SK-N-SH (cell line): ENCODE data around the gene RNF121. TPM values are rescaled to one million over a fixed set of nuclear protein-coding genes. Genes with fewer than 3 reads are reported as not detected.

ENCODE experiments used
- CTCF ChIA-PET: fragments of 300-600, 350-600 bp; formaldehyde crosslinking; extraction: SDS; loops from one replicate; lab custom pipeline; 2021; lab: Yijun Ruan, JAX
- POLR2A ChIA-PET: fragments of 350-600 bp; sonication (Branson Sonifier 250); formaldehyde crosslinking; extraction: SDS; loops from one replicate; lab custom pipeline; 2020; ENCODE audit warnings: antibody characterized with exemption, inconsistent platforms; lab: Yijun Ruan, JAX
- DNase-seq: peaks from one replicate; pipeline ENCODE4 v3.0.0; 2012
- H2AFZ ChIP-seq: fragments of 200-600 bp; sonication (generic); 2 replicates; pipeline ENCODE4 v1.8.1; 2016; ENCODE audit warnings: antibody characterized with exemption, mild to moderate bottlenecking, low read depth
- H3F3A ChIP-seq: fragments of 200-600 bp; sonication (generic); replicated peaks from 2 replicates; pipeline ENCODE3; 2016; ENCODE audit warnings: antibody characterized with exemption, mild to moderate bottlenecking; ENCODE audit not compliant: insufficient read depth
- H3K27ac ChIP-seq, 2 experiments: fragments of 200-500 bp in 1 of 2; fragments of 200-600 bp in 1 of 2; sonication (Bioruptor generic) in 1 of 2; sonication (generic), shearing (Covaris generic) in 1 of 2; 2 replicates each; pipeline versions ENCODE4 v1.5.1 to v1.6.1; 2014 to 2016; ENCODE audit warnings: low read depth in 2 of 2, inconsistent platforms in 1 of 2, low read length in 1 of 2, mild to moderate bottlenecking in 1 of 2, mixed read lengths in 1 of 2
- H3K27me3 ChIP-seq: fragments of 200-600 bp; sonication (generic), shearing (Covaris generic); 2 replicates; pipeline ENCODE4 v1.6.1; 2016; ENCODE audit warnings: mixed run types; ENCODE audit not compliant: insufficient read depth
- H3K36me3 ChIP-seq, 2 experiments: fragments of 200-500 bp in 1 of 2; fragments of 200-600 bp in 1 of 2; sonication (Bioruptor generic) in 1 of 2; sonication (generic) in 1 of 2; replicated peaks in 1 of 2; 2 replicates each; pipeline versions ENCODE3 to v1.5.1; 2014 to 2016; ENCODE audit warnings: low read length in 1 of 2, mild to moderate bottlenecking in 1 of 2; ENCODE audit not compliant: insufficient read depth in 2 of 2, control insufficient read depth in 1 of 2
- H3K4me1 ChIP-seq, 2 experiments: fragments of 200-500 bp in 1 of 2; fragments of 200-600 bp in 1 of 2; sonication (Bioruptor generic) in 1 of 2; sonication (generic), shearing (Covaris generic) in 1 of 2; 2 replicates each; pipeline versions ENCODE4 v1.5.1 to v1.6.1; 2014 to 2016; ENCODE audit warnings: low read depth in 1 of 2, low read length in 1 of 2, mixed run types in 1 of 2; ENCODE audit not compliant: insufficient read depth in 2 of 2, control insufficient read depth in 1 of 2
- H3K4me2 ChIP-seq: fragments of 200-600 bp; sonication (generic), shearing (Covaris generic); 2 replicates; pipeline ENCODE4 v1.6.1; 2017; ENCODE audit warnings: mixed run types
- H3K4me3 ChIP-seq, 2 experiments: fragments of 200-500 bp in 1 of 2; fragments of 200-600 bp in 1 of 2; sonication (Bioruptor generic) in 1 of 2; sonication (generic), shearing (Covaris generic) in 1 of 2; 2 replicates each; pipeline versions ENCODE4 v1.5.1 to v1.8.1; 2014 to 2016; ENCODE audit warnings: low read depth in 2 of 2, inconsistent platforms in 1 of 2, low read length in 1 of 2, mild to moderate bottlenecking in 1 of 2, mixed read lengths in 1 of 2, moderate library complexity in 1 of 2
- H3K79me2 ChIP-seq: fragments of 200-600 bp; sonication (generic); 2 replicates; pipeline ENCODE4 v1.8.1; 2017; ENCODE audit warnings: mild to moderate bottlenecking; ENCODE audit not compliant: insufficient read depth
- H3K9ac ChIP-seq: fragments of 200-600 bp; sonication (generic); 2 replicates; pipeline ENCODE4 v1.6.1; 2017; ENCODE audit warnings: mixed run types
- H3K9me2 ChIP-seq: fragments of 200-600 bp; sonication (generic); 2 replicates; pipeline ENCODE4 v1.6.1; 2017; ENCODE audit warnings: mixed run types
- H3K9me3 ChIP-seq: fragments of 200-600 bp; sonication (generic); 2 replicates; pipeline ENCODE4 v1.6.1; 2017; ENCODE audit warnings: mixed run types, mild to moderate bottlenecking, moderate library complexity
- H4K20me1 ChIP-seq: fragments of 200-600 bp; sonication (generic); 2 replicates; pipeline ENCODE4 v1.6.1; 2017; ENCODE audit warnings: mild to moderate bottlenecking, mixed run types; ENCODE audit not compliant: insufficient read depth
- ELF1 ChIP-seq: IDR thresholded peaks from 2 replicates; pipeline ENCODE4 v1.4.0; 2012
- EZH2phosphoT487 ChIP-seq: fragments of 200-600 bp; sonication (generic); IDR thresholded peaks from 2 replicates; pipeline ENCODE4 v1.6.1; 2017; ENCODE audit warnings: low read depth, mixed run types, mild to moderate bottlenecking, antibody characterized with exemption, moderate library complexity, borderline replicate concordance
- RAD21 ChIP-seq: IDR thresholded peaks from 2 replicates; pipeline ENCODE4 v1.6.1; 2012; ENCODE audit warnings: mild to moderate bottlenecking, low read length
- RXRA ChIP-seq: IDR thresholded peaks from 2 replicates; pipeline ENCODE4 v1.4.0; 2012; ENCODE audit warnings: low read depth, mild to moderate bottlenecking, borderline replicate concordance
- SMC3 ChIP-seq: IDR thresholded peaks from 2 replicates; pipeline ENCODE4 v1.6.1; 2012; ENCODE audit warnings: low read depth, low read length, improper control_type of control experiment
- WGBS: methylation state at CpG from one replicate; pipeline ENCODE4 v1.1.6; 2017; ENCODE audit warnings: low lambda C conversion rate; 5-methylcytosine and 5-hydroxymethylcytosine counted together
- polyA plus RNA-seq, 3 experiments: library from polyadenylated mRNA; depleted of rRNA; stranded (reverse); fragments of >200 nt; gene quantifications; 2 replicates each; pipeline ENCODE4 v1.2.3, GENCODE V29; 2012
- TF ChIP-seq, protein P1 (sequence below): IDR thresholded peaks from 2 replicates; pipeline ENCODE4 v1.4.0; 2012; ENCODE audit warnings: low read depth, borderline replicate concordance
- TF ChIP-seq, protein P2 (sequence below): fragments of 150-350 bp; IDR thresholded peaks from 2 replicates; pipeline ENCODE4 v1.6.1; 2016; ENCODE audit warnings: mild to moderate bottlenecking, low read depth, low read length
- TF ChIP-seq, protein P3 (sequence below): IDR thresholded peaks from 2 replicates; pipeline ENCODE4 v1.4.0; 2012; ENCODE audit warnings: low read depth, borderline replicate concordance
- TF ChIP-seq, protein P4 (sequence below): fragments of 200-600 bp; sonication (generic); IDR thresholded peaks from 2 replicates; pipeline ENCODE4 v1.6.1; 2017; ENCODE audit warnings: antibody characterized with exemption, mild to moderate bottlenecking, moderate library complexity

RNF121 gene
- polyA plus RNA-seq, 1 of the 3 experiments (the other 2 are of a cell fraction) = 49.5 TPM

DNA sequence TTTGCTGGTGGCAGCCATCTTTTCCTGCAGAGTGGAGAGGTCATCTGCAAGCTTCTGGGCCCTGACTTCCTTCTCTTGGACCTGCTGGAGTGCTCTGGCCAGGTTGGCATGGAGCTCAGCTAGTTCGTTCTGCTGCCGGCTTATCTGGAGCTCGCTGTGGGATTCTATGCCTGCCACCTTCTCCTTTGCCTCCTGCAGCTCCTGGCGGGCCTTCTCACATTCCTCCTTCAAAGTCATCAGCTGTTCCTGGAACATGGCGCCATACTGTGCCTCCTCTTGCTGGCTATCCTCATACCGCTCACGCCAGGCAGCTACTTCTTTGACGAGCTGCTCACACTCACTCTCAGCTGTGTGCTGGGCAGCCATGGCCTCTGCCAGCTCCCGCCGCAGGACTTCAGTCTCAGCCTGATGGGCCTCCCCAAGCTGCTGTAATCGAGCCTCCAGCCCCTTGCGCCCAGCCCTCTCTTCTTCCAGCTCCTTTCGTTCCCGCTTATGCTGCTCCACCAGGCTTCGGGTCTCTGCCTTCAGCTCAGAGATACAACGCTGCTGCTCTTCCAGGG lies 86.0 kb downstream of the RNF121 start:
- H3K9me3 ChIP-seq = no peaks in the 10 kb centered on the region
- no peaks in the 10 kb centered on the region for H3K27me3 ChIP-seq
- no peak overlapping the region for H3K9ac ChIP-seq
- no peak overlapping the region for H3K4me3 ChIP-seq
- POLR2A ChIA-PET = interaction anchor here (0.6 to 2.3 kb wide), 5 partner anchors 9 to 52 kb away, joined by 3 to 6 read pairs (median 4); no protein-coding TSS in a partner anchor
- CTCF ChIA-PET = interaction anchor here (0.6 to 21.4 kb wide), 12 partner anchors 9 to 419 kb away, joined by 3 to 416 read pairs (median 4); partner anchors contain the start of gene LAMTOR1
- H3K27ac ChIP-seq = no peak overlapping the region
- peaks cover 36% of the 10 kb centered on the region; the same call in 1 of the 2 replicates for H4K20me1 ChIP-seq
- TF ChIP-seq EZH2phosphoT487 (no peak), ELF1 (no peak), RXRA (no peak)
- TF ChIP-seq, protein P1, sequence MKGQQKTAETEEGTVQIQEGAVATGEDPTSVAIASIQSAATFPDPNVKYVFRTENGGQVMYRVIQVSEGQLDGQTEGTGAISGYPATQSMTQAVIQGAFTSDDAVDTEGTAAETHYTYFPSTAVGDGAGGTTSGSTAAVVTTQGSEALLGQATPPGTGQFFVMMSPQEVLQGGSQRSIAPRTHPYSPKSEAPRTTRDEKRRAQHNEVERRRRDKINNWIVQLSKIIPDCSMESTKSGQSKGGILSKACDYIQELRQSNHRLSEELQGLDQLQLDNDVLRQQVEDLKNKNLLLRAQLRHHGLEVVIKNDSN = no peak
- TF ChIP-seq, protein P2, sequence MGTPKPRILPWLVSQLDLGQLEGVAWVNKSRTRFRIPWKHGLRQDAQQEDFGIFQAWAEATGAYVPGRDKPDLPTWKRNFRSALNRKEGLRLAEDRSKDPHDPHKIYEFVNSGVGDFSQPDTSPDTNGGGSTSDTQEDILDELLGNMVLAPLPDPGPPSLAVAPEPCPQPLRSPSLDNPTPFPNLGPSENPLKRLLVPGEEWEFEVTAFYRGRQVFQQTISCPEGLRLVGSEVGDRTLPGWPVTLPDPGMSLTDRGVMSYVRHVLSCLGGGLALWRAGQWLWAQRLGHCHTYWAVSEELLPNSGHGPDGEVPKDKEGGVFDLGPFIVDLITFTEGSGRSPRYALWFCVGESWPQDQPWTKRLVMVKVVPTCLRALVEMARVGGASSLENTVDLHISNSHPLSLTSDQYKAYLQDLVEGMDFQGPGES = no peak
- TF ChIP-seq, protein P3, sequence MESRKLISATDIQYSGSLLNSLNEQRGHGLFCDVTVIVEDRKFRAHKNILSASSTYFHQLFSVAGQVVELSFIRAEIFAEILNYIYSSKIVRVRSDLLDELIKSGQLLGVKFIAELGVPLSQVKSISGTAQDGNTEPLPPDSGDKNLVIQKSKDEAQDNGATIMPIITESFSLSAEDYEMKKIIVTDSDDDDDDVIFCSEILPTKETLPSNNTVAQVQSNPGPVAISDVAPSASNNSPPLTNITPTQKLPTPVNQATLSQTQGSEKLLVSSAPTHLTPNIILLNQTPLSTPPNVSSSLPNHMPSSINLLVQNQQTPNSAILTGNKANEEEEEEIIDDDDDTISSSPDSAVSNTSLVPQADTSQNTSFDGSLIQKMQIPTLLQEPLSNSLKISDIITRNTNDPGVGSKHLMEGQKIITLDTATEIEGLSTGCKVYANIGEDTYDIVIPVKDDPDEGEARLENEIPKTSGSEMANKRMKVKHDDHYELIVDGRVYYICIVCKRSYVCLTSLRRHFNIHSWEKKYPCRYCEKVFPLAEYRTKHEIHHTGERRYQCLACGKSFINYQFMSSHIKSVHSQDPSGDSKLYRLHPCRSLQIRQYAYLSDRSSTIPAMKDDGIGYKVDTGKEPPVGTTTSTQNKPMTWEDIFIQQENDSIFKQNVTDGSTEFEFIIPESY = no peak
- no peak for DNase-seq
- peaks cover 9% of the 10 kb centered on the region for H3F3A ChIP-seq
- peaks cover 2% of the 10 kb centered on the region; the same call in 1 of the 2 replicates for H3K79me2 ChIP-seq
- no peaks in the 10 kb centered on the region for H3K9me2 ChIP-seq
- H3K36me3 ChIP-seq = peaks cover 48 to 100% of the 10 kb centered on the region in 2 experiments
- WGBS = 98% methylated on average over 16 of the region's 16 CpGs
- H2AFZ ChIP-seq = no peak overlapping the region
- H3K4me1 ChIP-seq = no peaks in the 10 kb centered on the region; a peak in 1 of 4 replicates
- H3K4me2 ChIP-seq = no peak overlapping the region

DNA sequence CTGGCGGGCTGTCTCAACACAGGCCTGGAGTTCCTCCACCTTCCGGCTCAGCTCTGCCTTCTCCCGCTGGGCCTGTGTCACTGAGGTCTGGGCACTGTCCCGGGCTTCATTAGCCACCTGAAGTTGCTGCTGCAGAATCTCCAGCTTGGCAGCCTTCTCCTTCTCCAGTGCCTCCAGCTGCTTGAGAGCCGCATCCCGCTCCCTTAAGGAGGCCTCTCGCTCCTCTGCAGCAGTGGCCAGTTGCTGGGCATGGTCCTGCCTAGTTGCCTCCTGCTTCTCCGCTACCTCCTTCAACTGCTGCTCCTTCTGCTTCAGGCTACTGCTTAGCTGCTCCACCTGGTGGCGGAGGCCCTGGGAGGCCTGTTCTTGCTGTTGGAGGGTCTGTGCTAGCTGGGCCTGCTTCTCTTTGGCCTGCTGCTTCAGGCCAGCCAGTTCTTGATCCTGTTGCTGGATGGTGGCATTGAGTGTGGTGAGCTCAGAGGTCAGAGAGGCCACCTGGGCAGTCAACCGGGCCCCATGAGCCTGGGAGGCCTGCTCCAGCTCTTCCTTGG lies 86.7 kb downstream of the RNF121 start:
- Histone ChIP-seq H3K9me3 (no peaks in the 10 kb centered on the region), H4K20me1 (peaks cover 28% of the 10 kb centered on the region; the same call in 1 of the 2 replicates), H3K4me3 (no peak overlapping the region), H3K79me2 (peaks cover 2% of the 10 kb centered on the region; the same call in 1 of the 2 replicates), H3K27ac (no peak overlapping the region; a peak in 1 of 4 replicates), H3K9ac (no peak overlapping the region), H3K27me3 (no peaks in the 10 kb centered on the region)
- DNase-seq = no peak
- POLR2A ChIA-PET = interaction anchor here (0.8 to 1.7 kb wide), 3 partner anchors 9 to 25 kb away, joined by 3 to 4 read pairs (median 4); no protein-coding TSS in a partner anchor
- 92% methylated on average over 7 of the region's 10 CpGs for WGBS
- CTCF ChIA-PET = interaction anchor here (0.5 to 21.4 kb wide), 15 partner anchors 9 to 418 kb away, joined by 3 to 416 read pairs (median 3); partner anchors contain the start of gene LAMTOR1
- peak; percentile 33; the same call in 1 of the 2 replicates for TF ChIP-seq SMC3
- TF ChIP-seq RAD21 = peak; percentile 19; the same call in 1 of the 2 replicates
- TF ChIP-seq RXRA = no peak
- TF ChIP-seq, protein P4, sequence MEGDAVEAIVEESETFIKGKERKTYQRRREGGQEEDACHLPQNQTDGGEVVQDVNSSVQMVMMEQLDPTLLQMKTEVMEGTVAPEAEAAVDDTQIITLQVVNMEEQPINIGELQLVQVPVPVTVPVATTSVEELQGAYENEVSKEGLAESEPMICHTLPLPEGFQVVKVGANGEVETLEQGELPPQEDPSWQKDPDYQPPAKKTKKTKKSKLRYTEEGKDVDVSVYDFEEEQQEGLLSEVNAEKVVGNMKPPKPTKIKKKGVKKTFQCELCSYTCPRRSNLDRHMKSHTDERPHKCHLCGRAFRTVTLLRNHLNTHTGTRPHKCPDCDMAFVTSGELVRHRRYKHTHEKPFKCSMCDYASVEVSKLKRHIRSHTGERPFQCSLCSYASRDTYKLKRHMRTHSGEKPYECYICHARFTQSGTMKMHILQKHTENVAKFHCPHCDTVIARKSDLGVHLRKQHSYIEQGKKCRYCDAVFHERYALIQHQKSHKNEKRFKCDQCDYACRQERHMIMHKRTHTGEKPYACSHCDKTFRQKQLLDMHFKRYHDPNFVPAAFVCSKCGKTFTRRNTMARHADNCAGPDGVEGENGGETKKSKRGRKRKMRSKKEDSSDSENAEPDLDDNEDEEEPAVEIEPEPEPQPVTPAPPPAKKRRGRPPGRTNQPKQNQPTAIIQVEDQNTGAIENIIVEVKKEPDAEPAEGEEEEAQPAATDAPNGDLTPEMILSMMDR = peak; percentile 39; the same call in 1 of the 2 replicates
- TF ChIP-seq, all 33 proteins: peak for 3
- no peaks in the 10 kb centered on the region; a peak in 1 of 4 replicates for H3K4me1 ChIP-seq
- H3K9me2 ChIP-seq = no peaks in the 10 kb centered on the region
- H3F3A ChIP-seq = peaks cover 2% of the 10 kb centered on the region
- no peak overlapping the region for H3K4me2 ChIP-seq
- H3K36me3 ChIP-seq = peaks cover 48 to 97% of the 10 kb centered on the region in 2 experiments
- no peak overlapping the region for H2AFZ ChIP-seq
